H9 (cell line): ENCODE data around the gene TMPRSS15. TPM values are rescaled to one million over a fixed set of nuclear protein-coding genes. Genes with fewer than 3 reads are reported as not detected.

ENCODE experiments used
- DNase-seq: peaks from one replicate; pipeline ENCODE4 v3.0.0-alpha.2; 2017
- H2AFZ ChIP-seq: one replicate; pipeline ENCODE4 v1.6.1; 2013; ENCODE audit warnings: mild to moderate bottlenecking, low read length, control low read depth, moderate library complexity
- H2AK5ac ChIP-seq: 2 replicates; pipeline ENCODE4 v1.6.1; 2013; ENCODE audit warnings: low read length, control low read depth, mixed read lengths; ENCODE audit not compliant: insufficient read length
- H2BK120ac ChIP-seq: one replicate; pipeline ENCODE4 v1.6.1; 2013; ENCODE audit warnings: low read depth, mild to moderate bottlenecking, low read length, control low read depth, inconsistent platforms; ENCODE audit not compliant: poor library complexity, severe bottlenecking
- H2BK12ac ChIP-seq: 2 replicates; pipeline ENCODE4 v1.6.1; 2013; ENCODE audit warnings: low read length, control low read depth, mixed read lengths, low read depth; ENCODE audit not compliant: insufficient read length
- H2BK15ac ChIP-seq: 2 replicates; pipeline ENCODE4 v1.6.1; 2013; ENCODE audit warnings: low read depth, low read length, control low read depth
- H2BK20ac ChIP-seq: one replicate; pipeline ENCODE4 v1.6.1; 2013; ENCODE audit warnings: low read depth, mild to moderate bottlenecking, low read length, control low read depth, inconsistent platforms; ENCODE audit not compliant: poor library complexity, severe bottlenecking
- H2BK5ac ChIP-seq: 2 replicates; pipeline ENCODE4 v1.6.1; 2013; ENCODE audit warnings: low read length, control low read depth, mixed read lengths; ENCODE audit not compliant: insufficient read length
- H3K14ac ChIP-seq: 2 replicates; pipeline ENCODE4 v1.6.1; 2013; ENCODE audit warnings: low read length, control low read depth; ENCODE audit not compliant: insufficient read depth
- H3K18ac ChIP-seq: 2 replicates; pipeline ENCODE4 v1.6.1; 2013; ENCODE audit warnings: low read depth, mild to moderate bottlenecking, mixed read lengths, low read length, control low read depth; ENCODE audit not compliant: insufficient read length
- H3K23ac ChIP-seq: 2 replicates; pipeline ENCODE4 v1.6.1; 2013; ENCODE audit warnings: low read length, control low read depth, mixed read lengths, low read depth; ENCODE audit not compliant: insufficient read length
- H3K23me2 ChIP-seq: 2 replicates; pipeline ENCODE4 v1.6.1; 2013; ENCODE audit warnings: low read depth, mild to moderate bottlenecking, mixed read lengths, low read length, control low read depth; ENCODE audit not compliant: insufficient read length, poor library complexity, severe bottlenecking
- H3K27ac ChIP-seq: 2 replicates; pipeline ENCODE4 v1.5.1; 2013; ENCODE audit warnings: low read length, control low read depth, mixed read lengths, low read depth; ENCODE audit not compliant: insufficient read length
- H3K27me3 ChIP-seq: 2 replicates; pipeline ENCODE4 v1.6.1; 2013; ENCODE audit warnings: low read length, control low read depth, inconsistent platforms; ENCODE audit not compliant: insufficient read depth
- H3K4ac ChIP-seq: 2 replicates; pipeline ENCODE4 v1.6.1; 2013; ENCODE audit warnings: low read depth, mild to moderate bottlenecking, control low read depth, inconsistent platforms, low read length, moderate library complexity
- H3K4me1 ChIP-seq: 2 replicates; pipeline ENCODE4 v1.6.1; 2013; ENCODE audit warnings: low read length, control low read depth, inconsistent platforms; ENCODE audit not compliant: insufficient read depth
- H3K4me2 ChIP-seq: 2 replicates; pipeline ENCODE4 v1.6.1; 2013; ENCODE audit warnings: low read length, control low read depth, mixed read lengths; ENCODE audit not compliant: insufficient read length, insufficient read depth
- H3K56ac ChIP-seq: 2 replicates; pipeline ENCODE4 v1.6.1; 2013; ENCODE audit warnings: low read depth, mild to moderate bottlenecking, mixed read lengths, low read length, control low read depth; ENCODE audit not compliant: insufficient read length
- H3K79me1 ChIP-seq: 2 replicates; pipeline ENCODE4 v1.6.1; 2013; ENCODE audit warnings: low read depth, mild to moderate bottlenecking, moderate library complexity, low read length, control low read depth, inconsistent platforms; ENCODE audit not compliant: insufficient read depth, poor library complexity, severe bottlenecking
- H3K79me2 ChIP-seq: 2 replicates; pipeline ENCODE4 v1.6.1; 2013; ENCODE audit warnings: low read length, control low read depth, inconsistent platforms; ENCODE audit not compliant: insufficient read depth
- H3K9ac ChIP-seq: 2 replicates; pipeline ENCODE4 v1.6.1; 2013; ENCODE audit warnings: low read length, control low read depth, mixed read lengths; ENCODE audit not compliant: insufficient read length; ENCODE audit errors: extremely low read depth
- H3K9me3 ChIP-seq: one replicate; pipeline ENCODE4 v1.6.1; 2013; ENCODE audit warnings: low read depth, low read length, inconsistent platforms; ENCODE audit not compliant: control insufficient read depth
- H3T11ph ChIP-seq: one replicate; pipeline ENCODE4 v1.6.1; 2013; ENCODE audit warnings: mild to moderate bottlenecking, low read length, control low read depth, inconsistent platforms
- H4K20me1 ChIP-seq: one replicate; pipeline ENCODE4 v1.6.1; 2013; ENCODE audit not compliant: control insufficient read depth, insufficient read length, insufficient read depth
- H4K5ac ChIP-seq: 2 replicates; pipeline ENCODE4 v1.6.1; 2013; ENCODE audit warnings: low read depth, mild to moderate bottlenecking, mixed read lengths, low read length, control low read depth; ENCODE audit not compliant: insufficient read length
- H4K8ac ChIP-seq: replicated peaks from 2 replicates; pipeline ENCODE4 v1.6.1; 2013; ENCODE audit warnings: low read length, control low read depth, mixed read lengths, low read depth; ENCODE audit not compliant: insufficient read length
- H4K91ac ChIP-seq: 2 replicates; pipeline ENCODE4 v1.6.1; 2013; ENCODE audit warnings: low read depth, mild to moderate bottlenecking, moderate library complexity, mixed read lengths, low read length, control low read depth; ENCODE audit not compliant: insufficient read length
- H3K27ac Mint-ChIP-seq, 3 experiments: 2 replicates in 2 of 3; 3 replicates in 1 of 3; pipeline ENCODE4 v1.8.0; 2020 to 2021; ENCODE audit warnings: mixed read lengths in 3 of 3, mild to moderate bottlenecking in 1 of 3, moderate library complexity in 1 of 3
- H3K27me3 Mint-ChIP-seq: 2 replicates; pipeline ENCODE4 v1.8.0; 2021; ENCODE audit warnings: low read depth, mild to moderate bottlenecking, moderate library complexity, mixed read lengths
- H3K36me3 Mint-ChIP-seq, 3 experiments: 2 replicates in 2 of 3; 3 replicates in 1 of 3; pipeline ENCODE4 v1.8.0; 2020 to 2021; ENCODE audit warnings: low read depth in 3 of 3, mixed read lengths in 3 of 3; ENCODE audit not compliant: insufficient read depth in 1 of 3
- H3K4me1 Mint-ChIP-seq, 2 experiments: 2 replicates each; pipeline ENCODE4 v1.8.0; 2020; ENCODE audit warnings: mixed read lengths in 2 of 2
- H3K4me3 Mint-ChIP-seq, 2 experiments: 2 replicates in 1 of 2; 3 replicates in 1 of 2; pipeline ENCODE4 v1.8.0; 2020 to 2021; ENCODE audit warnings: mild to moderate bottlenecking in 2 of 2, mixed read lengths in 2 of 2, moderate library complexity in 1 of 2
- H3K9me3 Mint-ChIP-seq, 2 experiments: 2 replicates in 1 of 2; 3 replicates in 1 of 2; pipeline ENCODE4 v1.8.0; 2020; ENCODE audit warnings: mild to moderate bottlenecking in 2 of 2, mixed read lengths in 2 of 2, moderate library complexity in 1 of 2
- WGBS: extraction: QIAGEN DNeasy Blood & Tissue Kit; methylation state at CpG from one replicate; pipeline ENCODE4 v1.1.7; 2013; ENCODE audit warnings: missing lambda C conversion rate, low lambda C conversion rate, mixed read lengths; ENCODE audit not compliant: insufficient read length; ENCODE audit errors: extremely low coverage; 5-methylcytosine and 5-hydroxymethylcytosine counted together
- total RNA-seq: library from RNA; stranded (reverse); gene quantifications from 2 replicates; pipeline ENCODE4 v1.2.1, GENCODE V29; 2021
- TF ChIP-seq, protein P1 (sequence below): fragments of 200-600 bp; sonication (generic); conservative IDR thresholded peaks from 3 replicates; pipeline ENCODE4 v1.8.0; 2021; ENCODE audit warnings: antibody characterized with exemption, mild to moderate bottlenecking

Gene TMPRSS15
- total RNA-seq, 1 experiment from 2014 or later: not detected

DNA sequence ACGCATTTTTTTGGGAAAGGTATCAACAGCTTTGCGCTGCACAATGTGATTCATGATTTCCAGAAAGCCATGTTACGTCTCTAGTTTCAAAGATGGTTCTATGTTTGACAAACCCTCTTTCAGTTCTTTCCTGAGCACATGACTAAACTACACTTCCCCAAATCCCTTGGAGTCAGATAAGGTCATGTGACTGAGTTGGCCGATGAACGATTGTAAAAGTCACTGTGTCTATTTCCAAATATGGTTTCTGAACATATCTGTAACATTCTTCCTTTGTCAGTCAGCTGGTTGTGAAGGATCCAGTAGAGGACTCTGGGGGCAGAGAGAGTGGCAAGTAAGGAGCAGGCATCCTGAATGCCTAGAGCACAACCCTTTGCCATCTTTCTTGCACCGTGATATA, 35.4 kb downstream of the TMPRSS15 start:
- no peak overlapping the region for H3K18ac ChIP-seq
- no peak overlapping the region for H3K23ac ChIP-seq
- no peak overlapping the region for H2BK120ac ChIP-seq
- no peak overlapping the region for H2AK5ac ChIP-seq
- H3K23me2 ChIP-seq: no peaks in the 10 kb centered on the region
- no peak overlapping the region for H4K5ac ChIP-seq
- no peak overlapping the region for H2BK15ac ChIP-seq
- no CpG with 5 or more reads among the region's 6 CpGs for WGBS
- H3K4me1 ChIP-seq: no peaks in the 10 kb centered on the region
- H4K91ac ChIP-seq: no peak overlapping the region
- H2AFZ ChIP-seq: no peak overlapping the region
- H3K79me2 ChIP-seq: no peaks in the 10 kb centered on the region
- no peak overlapping the region for H2BK20ac ChIP-seq
- H3K4ac ChIP-seq: no peak overlapping the region
- H3K14ac ChIP-seq: no peak overlapping the region
- no peaks in the 10 kb centered on the region for H3K27me3 Mint-ChIP-seq
- no peak overlapping the region for H4K8ac ChIP-seq
- no peak for DNase-seq
- H3K4me1 Mint-ChIP-seq: no peaks in the 10 kb centered on the region
- H2BK12ac ChIP-seq: no peak overlapping the region
- H3K4me3 Mint-ChIP-seq: no peak overlapping the region
- H3K27me3 ChIP-seq: no peaks in the 10 kb centered on the region
- no peak overlapping the region for H3K27ac Mint-ChIP-seq
- no peaks in the 10 kb centered on the region for H3K36me3 Mint-ChIP-seq
- no peak overlapping the region for H2BK5ac ChIP-seq
- H3K9me3 ChIP-seq: no peaks in the 10 kb centered on the region
- no peaks in the 10 kb centered on the region for H3K9me3 Mint-ChIP-seq
- H4K20me1 ChIP-seq: no peaks in the 10 kb centered on the region
- no peak overlapping the region for H3K56ac ChIP-seq
- no peak overlapping the region for H3T11ph ChIP-seq
- H3K79me1 ChIP-seq: no peaks in the 10 kb centered on the region
- no peak overlapping the region for H3K9ac ChIP-seq
- no peak overlapping the region for H3K27ac ChIP-seq
- TF ChIP-seq, protein P1, sequence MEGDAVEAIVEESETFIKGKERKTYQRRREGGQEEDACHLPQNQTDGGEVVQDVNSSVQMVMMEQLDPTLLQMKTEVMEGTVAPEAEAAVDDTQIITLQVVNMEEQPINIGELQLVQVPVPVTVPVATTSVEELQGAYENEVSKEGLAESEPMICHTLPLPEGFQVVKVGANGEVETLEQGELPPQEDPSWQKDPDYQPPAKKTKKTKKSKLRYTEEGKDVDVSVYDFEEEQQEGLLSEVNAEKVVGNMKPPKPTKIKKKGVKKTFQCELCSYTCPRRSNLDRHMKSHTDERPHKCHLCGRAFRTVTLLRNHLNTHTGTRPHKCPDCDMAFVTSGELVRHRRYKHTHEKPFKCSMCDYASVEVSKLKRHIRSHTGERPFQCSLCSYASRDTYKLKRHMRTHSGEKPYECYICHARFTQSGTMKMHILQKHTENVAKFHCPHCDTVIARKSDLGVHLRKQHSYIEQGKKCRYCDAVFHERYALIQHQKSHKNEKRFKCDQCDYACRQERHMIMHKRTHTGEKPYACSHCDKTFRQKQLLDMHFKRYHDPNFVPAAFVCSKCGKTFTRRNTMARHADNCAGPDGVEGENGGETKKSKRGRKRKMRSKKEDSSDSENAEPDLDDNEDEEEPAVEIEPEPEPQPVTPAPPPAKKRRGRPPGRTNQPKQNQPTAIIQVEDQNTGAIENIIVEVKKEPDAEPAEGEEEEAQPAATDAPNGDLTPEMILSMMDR: no peak
- H3K4me2 ChIP-seq: no peak overlapping the region
